Stomach (tissue), 9 donors: ENCODE data around the gene SMAD5. TPM values are rescaled to one million over a fixed set of nuclear protein-coding genes. Genes with fewer than 3 reads are reported as not detected.

Experiments
- DNase-seq, 2 donors: peaks; one replicate each; pipeline versions ENCODE4 v3.0.0 to v3.0.0-alpha.2; 2013 to 2019
- H3K27ac ChIP-seq, 5 donors: fragments of 200-600 bp in 4 of 5; sonication (generic) in 4 of 5; one replicate each; pipeline ENCODE4 v1.5.1; 2013 to 2019; ENCODE audit warnings: mild to moderate bottlenecking in 1 of 5, moderate library complexity in 1 of 5
- H3K27me3 ChIP-seq, 3 donors: fragments of 200-600 bp; sonication (generic); one replicate each; pipeline ENCODE4 v1.5.1; 2017 to 2019; ENCODE audit warnings: mixed run types in 1 of 3
- H3K36me3 ChIP-seq, 4 donors: fragments of 200-600 bp; sonication (generic); 1 replicate in 3 of 4; 2 replicates in 1 of 4; pipeline ENCODE4 v1.5.1; 2016 to 2019
- H3K4me1 ChIP-seq, 4 donors: fragments of 200-600 bp; sonication (generic); one replicate each; pipeline ENCODE4 v1.5.1; 2016 to 2019
- H3K4me3 ChIP-seq, 4 donors: fragments of 200-600 bp; sonication (generic) in 3 of 4; one replicate each; pipeline ENCODE4 v1.5.1; 2016 to 2019; ENCODE audit warnings: mild to moderate bottlenecking in 1 of 4
- H3K9me3 ChIP-seq, 4 donors: fragments of 200-600 bp; sonication (generic); one replicate each; pipeline ENCODE4 v1.5.1; 2016 to 2019
- EP300 ChIP-seq: sonication (generic); formaldehyde crosslinking; IDR thresholded peaks from one replicate; pipeline ENCODE4 v1.6.1; 2017; ENCODE audit warnings: antibody characterized with exemption
- POLR2A ChIP-seq, 4 donors: fragments of 450-650 bp; IDR thresholded peaks; one replicate each; pipeline ENCODE4 v1.6.1; 2016; ENCODE audit warnings: antibody characterized with exemption in 4 of 4, control low read depth in 2 of 4, mild to moderate bottlenecking in 1 of 4, moderate library complexity in 1 of 4
- POLR2AphosphoS5 ChIP-seq, 3 donors: sonication (generic); formaldehyde crosslinking; IDR thresholded peaks; one replicate each; pipeline ENCODE4 v1.6.1; 2016; ENCODE audit warnings: antibody characterized with exemption in 3 of 3
- WGBS, 5 donors: extraction: QIAGEN DNeasy Blood & Tissue Kit in 3 of 5; methylation state at CpG; one replicate each; pipeline versions ENCODE4 v1.1.5 to v1.1.7; 2013 to 2018; 5-methylcytosine and 5-hydroxymethylcytosine counted together
- intact Hi-C: fragments of 100-400 bp; cut with DNase I; formaldehyde crosslinking; loops from one replicate; pipeline ENCODE4 v1.15.1; 2023; ENCODE audit warnings: low total_unique reads
- polyA plus RNA-seq, 3 donors: library from polyadenylated mRNA; stranded (reverse); fragments of 200-250 nt; gene quantifications; one replicate each; pipeline ENCODE4 v1.2.3, GENCODE V29; 2013
- total RNA-seq, 5 donors: library from RNA; depleted of rRNA; stranded (reverse); fragments of >200 nt; gene quantifications; one replicate each; pipeline versions ENCODE4 v1.1.0 to v1.2.3, GENCODE V29; 2014 to 2016
- TF ChIP-seq, protein P1 (sequence below), 7 experiments: fragments of 450-650 bp in 4 of 7; fragments of 200-600 bp in 3 of 7; sonication (generic) in 3 of 7; IDR thresholded peaks; one replicate each; pipeline ENCODE4 v1.5.1; 2016 to 2019; ENCODE audit warnings: antibody characterized with exemption in 7 of 7, control low read depth in 2 of 7, mild to moderate bottlenecking in 1 of 7
- donor health status: healthy with polysubstance abuse.
- donor health status: Bipolar disorder and iron deficiency.
- donor health status: healthy.

Gene SMAD5
- total and polyA plus RNA-seq, 8 donors, result 6.8 to 220 (median 24.0) TPM

- WGBS, 5 donors, result 76 to 92% (median 87%) methylated on average over 5 of the region's 5 CpGs
- H3K4me3 ChIP-seq, result no peak overlapping the region
- H3K36me3 ChIP-seq, result no peaks in the 10 kb centered on the region
- no peak for DNase-seq
- H3K27ac ChIP-seq, result no peak overlapping the region
- TF ChIP-seq POLR2A (IDR thresholded peaks at IDR 0.05), result no peak
- no peak for TF ChIP-seq POLR2AphosphoS5 (IDR thresholded peaks at IDR 0.05)
- no peak for TF ChIP-seq EP300
- TF ChIP-seq, protein P1, sequence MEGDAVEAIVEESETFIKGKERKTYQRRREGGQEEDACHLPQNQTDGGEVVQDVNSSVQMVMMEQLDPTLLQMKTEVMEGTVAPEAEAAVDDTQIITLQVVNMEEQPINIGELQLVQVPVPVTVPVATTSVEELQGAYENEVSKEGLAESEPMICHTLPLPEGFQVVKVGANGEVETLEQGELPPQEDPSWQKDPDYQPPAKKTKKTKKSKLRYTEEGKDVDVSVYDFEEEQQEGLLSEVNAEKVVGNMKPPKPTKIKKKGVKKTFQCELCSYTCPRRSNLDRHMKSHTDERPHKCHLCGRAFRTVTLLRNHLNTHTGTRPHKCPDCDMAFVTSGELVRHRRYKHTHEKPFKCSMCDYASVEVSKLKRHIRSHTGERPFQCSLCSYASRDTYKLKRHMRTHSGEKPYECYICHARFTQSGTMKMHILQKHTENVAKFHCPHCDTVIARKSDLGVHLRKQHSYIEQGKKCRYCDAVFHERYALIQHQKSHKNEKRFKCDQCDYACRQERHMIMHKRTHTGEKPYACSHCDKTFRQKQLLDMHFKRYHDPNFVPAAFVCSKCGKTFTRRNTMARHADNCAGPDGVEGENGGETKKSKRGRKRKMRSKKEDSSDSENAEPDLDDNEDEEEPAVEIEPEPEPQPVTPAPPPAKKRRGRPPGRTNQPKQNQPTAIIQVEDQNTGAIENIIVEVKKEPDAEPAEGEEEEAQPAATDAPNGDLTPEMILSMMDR (IDR thresholded peaks at IDR 0.05), result no peak
- no peaks in the 10 kb centered on the region for H3K9me3 ChIP-seq
- intact Hi-C loops, result no loop called here
- peaks cover 0 to 50% (median 9%) of the 10 kb centered on the region in 3 donors for H3K27me3 ChIP-seq
- peaks cover 0 to 17% (median 9%) of the 10 kb centered on the region in 4 donors for H3K4me1 ChIP-seq
Observed at GRCh38 chr5:136198453-136198852, 65.8 kb downstream of the SMAD5 start.

DNA sequence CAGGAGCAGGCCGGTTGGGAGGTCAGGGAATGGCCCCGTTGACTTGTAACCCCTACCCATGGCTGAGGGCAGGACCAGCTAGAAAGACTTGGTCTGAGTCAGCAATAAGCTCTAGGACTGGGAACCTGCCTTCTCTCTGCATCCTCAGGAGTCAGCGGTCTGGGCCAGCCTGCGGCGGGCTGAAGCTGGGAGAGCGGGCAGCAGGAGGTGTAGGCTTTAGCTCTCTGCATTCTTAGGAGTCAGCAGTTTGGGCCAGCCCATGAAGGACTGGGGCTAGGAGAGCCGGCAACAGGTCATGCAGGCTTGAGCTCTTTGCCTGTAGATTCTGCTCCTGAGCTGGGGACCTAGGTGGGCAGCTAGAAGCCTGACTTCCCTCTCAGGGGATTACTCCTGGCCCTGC lies 66.8 kb downstream of the SMAD5 start:
- Histone ChIP-seq H3K9me3 (no peaks in the 10 kb centered on the region), H3K4me1 (peaks cover 0 to 17% (median 9%) of the 10 kb centered on the region in 4 donors), H3K27ac (no peak overlapping the region), H3K36me3 (no peaks in the 10 kb centered on the region), H3K27me3 (peaks cover 0 to 50% (median 3%) of the 10 kb centered on the region in 3 donors), H3K4me3 (no peak overlapping the region)
- TF ChIP-seq, protein P1 (IDR thresholded peaks at IDR 0.05), result no peak
- TF ChIP-seq POLR2AphosphoS5 (IDR thresholded peaks at IDR 0.05) (no peak), EP300 (no peak), POLR2A (IDR thresholded peaks at IDR 0.05) (no peak)
- no peak for DNase-seq
- intact Hi-C loops, result no loop called here
- 86 to 95% (median 93%) methylated on average over 7 of the region's 7 CpGs for WGBS, 5 donors

GRCh38 chr5:136200130-136200529 lies 67.5 kb downstream of the SMAD5 start:
- peaks cover 0 to 46% (median 0%) of the 10 kb centered on the region in 3 donors for H3K27me3 ChIP-seq
- peaks cover 0 to 3% (median 1%) of the 10 kb centered on the region in 4 donors for H3K9me3 ChIP-seq
- H3K4me1 ChIP-seq, result peaks cover 0 to 17% (median 9%) of the 10 kb centered on the region in 4 donors
- H3K36me3 ChIP-seq, result no peaks in the 10 kb centered on the region
- H3K27ac ChIP-seq, result no peak overlapping the region
- no peak for DNase-seq
- no peak for TF ChIP-seq POLR2A (IDR thresholded peaks at IDR 0.05)
- TF ChIP-seq, protein P1 (IDR thresholded peaks at IDR 0.05), result no peak
- no peak for TF ChIP-seq EP300
- TF ChIP-seq POLR2AphosphoS5 (IDR thresholded peaks at IDR 0.05), result no peak
- H3K4me3 ChIP-seq, result no peak overlapping the region
- intact Hi-C loops, result no loop called here
- 53 to 77% (median 71%) methylated on average over 4 of the region's 4 CpGs for WGBS, 5 donors

DNA sequence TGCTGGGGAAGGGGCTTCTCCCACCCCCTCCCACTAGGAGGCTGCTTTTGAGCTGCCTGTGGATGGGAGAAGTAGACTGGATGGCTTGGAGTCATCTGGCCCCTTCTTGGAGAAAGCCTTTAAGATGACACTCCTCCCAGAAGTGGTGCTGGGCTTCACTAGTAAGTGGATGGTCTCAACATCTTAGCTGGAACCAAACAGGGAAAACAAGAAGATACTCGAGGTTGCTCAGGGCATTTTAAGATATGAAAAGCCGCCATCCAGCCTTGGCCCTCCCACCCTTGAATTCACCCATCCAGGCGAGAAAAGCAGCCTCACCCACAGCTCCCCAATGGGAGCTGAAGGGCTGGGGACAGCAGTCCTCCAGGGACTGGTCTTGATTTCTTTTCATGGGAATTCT lies 68.1 kb downstream of the SMAD5 start:
- Histone ChIP-seq H3K36me3 (no peaks in the 10 kb centered on the region), H3K4me1 (peaks cover 0 to 10% (median 7%) of the 10 kb centered on the region in 4 donors), H3K9me3 (peaks cover 0 to 9% (median 4%) of the 10 kb centered on the region in 4 donors), H3K27me3 (peaks cover 0 to 42% (median 0%) of the 10 kb centered on the region in 3 donors), H3K27ac (no peak overlapping the region), H3K4me3 (no peak overlapping the region)
- TF ChIP-seq POLR2AphosphoS5 (IDR thresholded peaks at IDR 0.05), result no peak
- no peak for TF ChIP-seq EP300
- TF ChIP-seq POLR2A (IDR thresholded peaks at IDR 0.05), result no peak
- TF ChIP-seq, protein P1 (IDR thresholded peaks at IDR 0.05), result no peak
- DNase-seq, result no peak
- 68 to 77% (median 72%) methylated on average over 3 of the region's 3 CpGs for WGBS, 5 donors
- intact Hi-C loops, result no loop called here
